ENCODE measurements around the gene FBXW12. TPM values are rescaled to one million over a fixed set of nuclear protein-coding genes. Genes with fewer than 3 reads are reported as not detected.

Gene FBXW12
- total RNA-seq, 1 donor from 2014 or later = 0.13 TPM

DNA sequence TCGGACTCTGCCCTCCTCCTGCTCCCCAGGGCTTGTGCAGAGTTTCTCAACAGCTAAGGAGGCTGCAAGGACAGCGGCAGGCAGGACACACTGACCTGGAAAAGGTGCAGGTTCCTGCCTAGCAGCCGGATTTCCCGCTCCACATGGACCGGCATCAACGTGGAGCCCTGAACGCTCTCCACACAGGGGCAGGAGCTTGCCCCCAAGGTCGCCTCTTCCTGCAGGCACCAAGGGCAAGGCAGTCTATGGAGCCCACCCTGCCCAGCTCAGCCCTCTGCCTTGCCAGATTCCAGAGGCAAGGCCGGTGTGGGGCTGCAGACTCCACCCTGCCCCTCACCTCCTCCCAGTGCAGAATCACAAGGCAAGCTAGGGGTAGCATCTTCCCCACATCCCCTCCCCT, 47.1 kb downstream of the FBXW12 start:
- no peak for DNase-seq (ENCODE audit: low read depth, low spot score)

DNA sequence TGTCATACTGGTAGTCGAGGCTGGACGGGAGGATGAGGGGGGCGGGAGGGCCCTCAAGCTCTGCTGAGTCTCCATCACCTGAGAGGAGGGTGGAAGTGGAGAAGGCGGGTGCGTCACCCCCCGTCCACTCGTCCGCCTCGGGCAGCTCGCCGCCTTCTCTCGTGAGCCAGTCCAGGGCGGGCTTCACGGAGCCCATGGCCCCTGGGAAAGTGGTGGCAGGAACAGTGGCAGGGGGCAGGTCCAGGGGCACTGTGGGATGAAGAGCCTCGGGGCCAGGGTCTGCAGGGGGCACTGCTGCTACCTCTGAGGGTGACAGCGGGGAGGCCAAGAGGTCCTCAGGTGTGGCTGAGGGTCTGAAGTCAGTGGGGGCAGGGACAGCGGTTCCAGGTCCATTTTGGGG, 47.6 kb downstream of the FBXW12 start:
- DNase-seq (ENCODE audit: low read depth, low spot score) = no peak

DNA sequence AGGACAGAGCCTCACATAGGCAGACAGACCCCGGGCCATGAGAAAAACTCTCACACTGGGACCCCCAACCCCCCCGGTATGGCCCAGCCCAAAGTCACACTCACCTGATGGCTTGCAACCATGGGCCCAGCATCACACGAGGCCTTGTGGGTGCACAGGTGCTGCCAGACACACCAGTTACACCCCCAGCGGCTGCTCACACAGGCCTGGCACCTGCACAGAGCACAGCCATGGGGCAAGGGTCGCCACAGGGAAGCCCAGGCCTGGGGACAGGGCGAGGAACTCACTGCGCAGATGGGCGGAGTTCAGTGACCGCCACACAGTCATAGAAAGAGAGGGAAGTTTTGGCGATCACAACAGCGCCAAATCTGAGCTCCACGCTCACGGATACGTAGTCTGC, 48.5 kb downstream of the FBXW12 start:
- no peak for DNase-seq (ENCODE audit: low read depth, low spot score)

DNA sequence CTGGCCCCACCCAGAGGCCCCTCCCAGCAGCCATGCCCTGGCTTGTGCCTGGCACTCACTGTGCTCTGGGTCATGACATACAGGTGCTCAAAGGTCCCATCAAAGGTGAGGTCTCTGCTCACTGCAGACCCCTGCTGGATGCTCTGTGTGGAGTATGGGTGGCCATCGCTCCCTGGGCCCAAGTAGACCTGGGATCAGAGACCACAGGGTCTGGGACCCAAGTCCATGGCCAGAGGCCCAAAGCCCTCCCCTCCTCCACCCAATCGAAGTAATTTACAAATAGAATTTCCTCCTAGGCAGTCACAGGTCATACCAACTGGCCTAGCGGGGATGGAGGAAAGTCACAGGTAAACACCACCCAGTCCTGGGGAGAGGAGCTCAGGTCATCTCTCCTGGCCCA, 50.3 kb downstream of the FBXW12 start:
- DNase-seq (ENCODE audit: low read depth, low spot score) = no peak

DNA sequence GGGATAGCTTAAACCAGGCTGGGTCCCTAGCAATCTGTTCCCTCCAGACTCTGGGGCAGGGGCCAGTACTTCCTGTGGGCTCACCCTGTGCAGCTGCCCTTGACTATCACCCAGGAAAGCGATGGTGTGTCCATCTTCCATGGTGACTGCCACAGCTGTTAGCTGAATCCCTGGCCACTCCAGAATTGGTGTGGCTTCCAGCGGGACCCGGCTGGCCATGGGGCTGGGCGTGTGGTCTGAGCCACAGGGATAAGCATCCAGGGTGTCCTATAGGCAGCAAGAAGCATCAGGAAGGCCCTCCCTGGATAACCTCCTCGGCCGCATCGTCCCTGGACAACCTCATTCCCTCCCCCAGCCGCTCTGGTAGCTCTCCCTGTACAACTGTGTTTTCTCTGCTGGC, 50.7 kb downstream of the FBXW12 start:
- no peak for DNase-seq (ENCODE audit: low read depth, low spot score)

DNA sequence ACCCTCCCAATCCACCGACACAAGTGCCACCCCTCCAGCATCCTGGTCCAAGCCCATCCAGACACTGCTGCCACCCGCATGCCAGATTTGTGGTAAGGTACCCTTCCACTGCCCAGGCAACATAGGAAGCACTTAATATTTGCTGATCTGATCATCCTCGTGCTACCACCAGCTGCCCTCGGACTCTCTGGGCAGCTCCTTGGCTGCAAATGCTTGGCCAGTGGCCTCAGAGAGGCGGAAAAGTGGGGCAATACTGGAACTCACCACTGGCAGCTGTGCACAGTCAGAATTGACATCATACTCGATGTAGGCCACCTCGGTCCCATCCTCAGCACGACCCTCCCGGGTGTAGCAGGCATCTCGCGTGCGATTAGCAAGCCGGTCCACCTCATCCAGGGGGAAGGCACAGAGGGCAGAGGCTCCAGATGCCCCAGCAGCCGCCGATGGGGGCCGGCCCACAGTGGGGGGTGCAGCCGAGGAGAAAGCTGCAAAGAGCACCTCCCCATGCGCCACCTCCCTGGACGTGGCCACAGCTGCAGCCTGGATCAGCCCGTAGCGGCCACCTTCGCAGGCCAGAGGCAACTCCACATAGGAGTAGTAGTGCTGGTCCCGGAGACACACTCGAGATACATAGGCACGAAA, 51.3 kb downstream of the FBXW12 start:
- DNase-seq (ENCODE audit: low read depth, low spot score) = no peak

DNA sequence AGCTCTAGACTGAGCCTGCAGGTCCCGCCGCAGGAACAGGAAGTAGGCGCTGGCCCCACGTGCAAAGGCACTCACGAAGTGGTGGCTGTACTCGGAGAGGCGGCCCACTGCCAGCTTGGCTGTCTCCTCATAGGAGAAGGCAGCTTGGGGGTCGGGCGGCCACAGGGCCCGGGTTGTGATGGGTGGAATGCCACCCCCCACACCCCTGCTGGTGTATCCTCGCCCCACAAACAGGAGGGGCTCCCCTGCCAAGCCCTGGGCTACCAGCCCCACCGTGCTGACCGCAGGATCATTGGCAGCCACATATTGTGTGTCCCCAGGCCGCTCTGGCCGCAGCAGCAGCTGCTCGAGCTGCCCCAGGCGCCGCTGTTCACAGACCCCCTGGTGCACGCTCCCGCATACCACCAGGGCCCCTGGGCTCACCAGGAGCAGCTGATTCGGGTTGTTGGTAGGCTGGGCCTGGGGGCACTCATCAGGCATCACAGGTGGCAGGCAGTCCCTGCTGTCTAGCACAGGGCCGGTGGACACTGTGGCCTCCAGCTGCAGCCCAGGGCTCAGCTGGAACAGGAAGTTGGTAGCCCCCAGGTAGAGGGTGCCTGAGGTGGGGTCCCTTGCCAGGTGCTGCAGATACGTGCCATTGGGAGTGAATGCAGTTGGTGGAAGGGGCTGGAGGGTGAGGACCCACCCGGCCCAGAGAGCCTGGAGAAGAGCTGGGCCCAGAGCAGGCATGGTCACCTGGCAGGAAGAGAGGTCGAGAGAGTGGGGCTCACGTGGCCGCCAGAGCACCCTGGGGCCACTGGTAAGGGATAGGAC, 52.1 kb downstream of the FBXW12 start:
- DNase-seq (ENCODE audit: low read depth, low spot score) = no peak

DNA sequence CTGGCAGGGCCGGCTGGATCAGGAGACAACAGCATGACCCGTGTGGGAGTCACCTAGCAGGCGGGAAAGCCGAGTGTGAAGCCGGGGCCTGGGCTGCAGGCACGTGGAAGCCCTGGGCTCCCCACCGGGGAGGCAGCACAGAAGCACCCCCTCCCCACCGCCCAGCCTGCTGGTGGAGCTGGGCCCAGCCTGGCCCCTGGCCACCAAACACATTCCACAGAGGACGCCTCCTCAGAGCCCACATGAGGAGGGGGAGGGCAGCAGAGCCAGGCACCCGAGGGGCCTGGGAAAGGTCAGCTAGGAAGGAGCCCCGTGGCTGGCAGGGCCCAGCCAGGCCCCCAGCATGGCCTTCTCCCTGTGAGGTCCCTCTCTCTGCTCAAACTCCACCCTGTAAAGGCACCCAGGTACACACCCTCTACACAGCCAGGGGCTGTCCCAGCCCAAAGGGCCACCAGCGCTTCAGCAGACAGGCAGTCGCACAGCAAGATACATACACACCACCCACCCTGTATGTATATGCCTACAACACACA, 53.3 kb downstream of the FBXW12 start:
- DNase-seq (ENCODE audit: low read depth, low spot score) = no peak

DNA sequence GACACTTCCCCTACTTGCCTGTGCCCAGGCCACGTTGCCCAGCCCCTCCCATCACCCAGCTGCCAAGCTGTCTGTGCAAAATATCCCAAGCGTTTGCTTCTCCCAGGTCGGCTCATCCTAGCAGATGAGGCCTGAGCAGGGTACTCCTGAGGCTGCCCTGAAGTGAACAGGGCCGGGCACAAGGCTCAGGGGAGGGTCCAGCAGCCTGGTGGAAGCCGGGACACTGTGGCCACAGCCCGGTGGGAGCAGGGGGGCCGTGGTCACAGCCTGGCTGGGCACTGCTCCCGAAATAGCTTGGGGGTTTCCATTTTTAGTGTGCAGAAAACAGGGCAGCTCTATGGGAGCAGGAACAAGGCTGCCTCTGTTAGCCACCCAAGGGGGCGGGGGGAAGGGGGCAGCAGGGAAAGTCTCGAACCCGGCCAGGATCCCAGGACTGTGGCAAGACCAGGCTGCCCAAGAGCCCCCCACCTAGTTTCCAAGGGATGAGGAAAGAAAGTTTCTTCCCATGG, 54.4 kb downstream of the FBXW12 start:
- no peak for DNase-seq (ENCODE audit: low read depth, low spot score)

DNA sequence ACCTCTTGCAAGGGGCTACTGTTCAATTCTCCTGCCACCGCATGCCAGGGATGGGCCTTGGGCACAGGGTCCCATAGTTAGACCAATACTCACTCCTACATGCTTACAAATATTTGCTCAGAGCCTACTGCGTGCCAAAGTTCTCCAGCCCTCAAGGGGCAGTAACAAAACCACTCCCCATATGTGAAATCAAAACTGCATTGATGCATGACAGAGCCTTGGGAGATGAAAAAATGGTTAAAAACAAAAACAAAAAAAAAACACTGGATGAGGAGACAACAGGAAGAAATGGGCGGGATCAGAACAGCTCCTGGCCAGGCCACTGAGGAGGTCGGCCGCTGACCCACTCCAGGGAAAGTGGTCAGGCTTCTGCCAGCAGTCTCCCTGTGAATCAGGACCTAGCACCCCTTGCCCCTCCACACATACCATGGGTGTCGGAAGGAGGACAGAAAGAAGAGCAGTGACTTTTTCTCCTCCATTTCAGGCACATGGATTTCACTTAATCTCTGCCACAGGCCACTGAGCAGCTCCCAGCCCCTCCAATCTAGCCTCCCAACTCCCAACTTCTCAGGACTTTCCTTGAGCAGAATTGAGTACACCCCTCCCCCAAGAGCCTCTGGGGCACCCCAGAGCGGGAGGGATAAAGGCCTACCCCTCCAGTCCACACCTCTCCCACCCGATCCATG, 55.1 kb downstream of the FBXW12 start:
- DNase-seq (ENCODE audit: low read depth, low spot score) = no peak

DNA sequence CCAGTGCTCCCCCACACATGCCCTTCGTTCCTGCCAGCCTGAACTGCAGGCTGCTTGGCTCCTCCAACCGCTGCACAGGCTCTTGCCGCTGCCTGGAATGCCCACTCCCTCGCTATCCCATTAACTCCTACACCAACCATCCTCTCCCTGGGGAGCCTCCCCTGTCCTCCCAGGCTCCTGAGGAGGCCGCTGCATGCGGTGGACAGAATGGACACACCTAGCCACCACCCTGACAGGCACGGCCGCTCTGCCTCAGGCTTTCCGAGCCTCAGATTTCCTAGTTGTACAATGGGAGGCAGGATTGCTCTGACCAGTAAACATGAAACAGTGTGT, 55.6 kb downstream of the FBXW12 start:
- no peak for DNase-seq (ENCODE audit: low read depth, low spot score)

DNA sequence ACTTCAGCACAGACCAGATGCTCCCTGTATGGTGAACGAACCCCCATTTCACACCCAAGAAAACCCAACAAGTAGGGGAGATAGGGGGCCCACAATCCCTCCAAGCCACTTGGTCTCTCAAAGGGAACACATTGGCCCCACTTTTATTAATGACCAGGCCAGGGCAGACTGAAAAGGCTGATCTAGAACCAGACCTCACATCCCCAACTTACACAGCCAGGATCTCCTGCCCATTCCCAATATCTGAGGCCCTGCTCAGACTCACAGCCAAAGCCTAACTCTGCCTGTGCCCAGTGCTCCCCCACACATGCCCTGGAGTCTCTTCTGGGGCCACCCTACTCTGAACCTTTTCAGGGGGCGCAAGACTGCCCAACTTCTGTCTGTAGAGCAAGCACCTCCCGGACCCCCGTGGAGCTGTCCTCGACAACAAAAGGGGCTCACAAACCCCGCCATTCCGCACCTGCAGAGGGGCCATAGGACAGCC, 56.1 kb downstream of the FBXW12 start:
- DNase-seq (ENCODE audit: low read depth, low spot score) = no peak

DNA sequence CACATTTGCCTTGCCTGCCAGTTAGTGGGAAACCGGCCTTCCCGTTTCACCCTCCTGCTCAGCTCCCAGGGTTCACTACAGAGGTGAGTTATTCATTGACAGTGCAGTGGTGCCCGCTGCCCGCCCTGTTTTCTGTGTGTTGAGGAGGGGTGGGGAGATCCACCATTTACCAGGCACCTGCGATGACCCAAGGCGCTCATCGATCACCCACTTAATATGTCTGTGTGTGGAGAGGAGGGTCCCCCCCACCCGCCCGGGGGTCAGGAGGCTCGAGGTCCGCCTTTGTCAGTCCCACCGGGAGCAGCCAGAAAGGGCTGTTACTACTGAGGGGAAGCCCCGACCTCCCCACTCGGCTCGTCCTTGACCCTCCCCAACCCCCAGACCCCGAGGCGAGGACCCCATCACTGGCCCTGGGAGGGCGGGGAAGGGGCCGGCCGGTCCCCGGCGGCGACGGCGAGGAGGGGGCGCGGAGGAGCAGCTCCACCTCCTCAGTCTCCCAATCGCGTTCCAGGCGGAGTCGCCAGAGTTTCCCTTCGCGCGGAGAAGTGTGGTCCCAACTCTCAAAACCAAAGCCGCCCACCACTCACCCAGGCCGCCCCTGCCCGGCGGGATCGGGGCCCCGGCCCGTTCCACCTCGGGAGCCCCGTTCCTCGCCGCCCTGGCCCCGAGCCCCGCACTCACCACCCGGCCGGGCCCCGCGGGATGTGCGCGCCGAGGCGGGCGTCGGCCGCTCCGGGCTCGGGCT, 56.7 kb downstream of the FBXW12 start:
- no peak for DNase-seq (ENCODE audit: low read depth, low spot score)

DNA sequence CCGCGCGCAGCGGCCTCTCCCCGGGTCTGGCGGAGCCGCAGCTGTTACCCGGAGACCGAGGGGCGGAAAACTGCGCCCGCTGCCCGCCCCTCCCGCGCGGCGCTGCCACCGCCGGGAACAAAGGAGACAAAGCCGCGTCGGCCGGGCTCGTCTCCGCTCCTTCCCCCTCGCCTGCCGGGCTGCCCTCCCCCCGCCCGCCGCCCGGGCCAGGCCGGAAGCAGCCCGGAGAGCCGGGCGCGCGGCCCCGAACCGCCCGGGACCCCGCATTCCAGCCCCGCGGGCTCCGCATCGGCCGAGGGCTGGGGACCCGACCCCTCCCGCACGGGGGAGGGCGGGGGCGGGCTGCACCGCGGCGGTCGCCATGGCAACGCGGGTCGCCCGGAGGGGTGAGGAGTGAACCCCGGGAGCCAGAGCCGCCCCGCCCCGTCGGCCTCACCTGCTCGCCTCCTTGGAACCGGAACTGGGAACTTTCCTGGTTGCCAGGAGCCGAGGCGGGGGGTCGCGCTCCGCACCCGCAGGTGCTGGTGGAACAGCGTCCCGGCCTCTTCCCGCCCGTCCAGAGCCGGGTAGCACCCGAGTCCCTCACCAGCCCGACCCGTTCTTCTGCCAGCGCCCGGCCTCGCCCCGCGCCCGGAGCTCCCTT, 57.4 kb downstream of the FBXW12 start:
- no peak for DNase-seq (ENCODE audit: low read depth, low spot score)

DNA sequence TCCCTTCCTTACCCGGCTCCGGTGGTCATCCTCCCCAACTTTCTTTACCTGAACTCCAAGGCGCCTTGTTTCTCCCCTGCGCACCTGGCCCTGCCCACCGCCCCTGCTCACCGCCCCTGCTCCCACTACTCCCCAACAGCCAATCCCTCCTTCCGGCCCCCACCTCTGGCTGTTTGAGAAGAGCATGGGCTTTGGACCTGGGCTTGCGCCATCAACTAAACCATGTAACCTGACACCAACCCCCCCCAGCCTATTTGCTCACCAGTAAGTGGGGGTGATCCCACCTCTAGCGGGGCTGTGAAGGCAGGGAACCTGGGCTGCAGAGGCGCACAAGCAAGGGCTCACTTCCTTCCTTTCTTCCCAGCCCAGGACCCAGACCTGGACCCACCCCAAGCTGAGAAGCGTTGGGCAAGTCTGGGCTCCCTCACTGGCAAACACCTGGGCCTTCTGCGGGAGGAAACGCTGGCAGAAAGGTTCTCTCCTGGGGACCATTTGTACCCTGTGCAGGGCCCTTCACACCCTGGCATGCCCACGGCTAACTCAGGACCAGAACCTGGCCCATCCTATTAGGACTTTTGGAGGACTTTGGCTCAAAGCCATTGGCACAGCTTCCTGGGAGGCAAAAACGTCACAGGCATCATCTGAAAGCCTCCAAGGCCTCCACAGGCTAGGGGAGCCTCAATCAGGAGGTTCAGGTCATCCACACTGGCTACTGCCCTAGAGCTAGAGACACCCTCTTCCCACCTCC, 58.1 kb downstream of the FBXW12 start, which contains the start of gene PLXNB1:
PLXNB1 (minus strand) TSS at position 127 of the 748 bp plus-strand sequence. CDS start 5,475 bp downstream, outside the sequence.
- no peak for DNase-seq (ENCODE audit: low read depth, low spot score)

DNA sequence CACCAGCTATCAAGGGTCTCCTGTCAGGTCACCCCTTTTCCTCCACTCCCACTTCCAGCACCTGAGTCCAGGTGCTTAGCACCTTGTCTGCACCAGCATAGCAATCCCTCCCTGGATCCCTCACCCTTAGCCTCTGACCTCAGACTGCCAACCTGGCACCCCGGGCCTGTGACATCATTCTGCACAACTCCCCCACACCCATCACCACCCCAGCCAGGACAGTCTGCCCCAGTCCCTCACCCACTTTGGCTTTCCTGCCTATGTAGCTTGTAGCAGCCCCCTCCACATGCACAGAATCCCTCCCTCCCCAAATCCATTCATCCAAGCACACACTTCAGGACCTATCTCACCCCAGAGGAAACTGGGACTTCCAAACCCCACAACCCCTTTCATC, 58.7 kb downstream of the FBXW12 start:
- no peak for DNase-seq (ENCODE audit: low read depth, low spot score)

DNA sequence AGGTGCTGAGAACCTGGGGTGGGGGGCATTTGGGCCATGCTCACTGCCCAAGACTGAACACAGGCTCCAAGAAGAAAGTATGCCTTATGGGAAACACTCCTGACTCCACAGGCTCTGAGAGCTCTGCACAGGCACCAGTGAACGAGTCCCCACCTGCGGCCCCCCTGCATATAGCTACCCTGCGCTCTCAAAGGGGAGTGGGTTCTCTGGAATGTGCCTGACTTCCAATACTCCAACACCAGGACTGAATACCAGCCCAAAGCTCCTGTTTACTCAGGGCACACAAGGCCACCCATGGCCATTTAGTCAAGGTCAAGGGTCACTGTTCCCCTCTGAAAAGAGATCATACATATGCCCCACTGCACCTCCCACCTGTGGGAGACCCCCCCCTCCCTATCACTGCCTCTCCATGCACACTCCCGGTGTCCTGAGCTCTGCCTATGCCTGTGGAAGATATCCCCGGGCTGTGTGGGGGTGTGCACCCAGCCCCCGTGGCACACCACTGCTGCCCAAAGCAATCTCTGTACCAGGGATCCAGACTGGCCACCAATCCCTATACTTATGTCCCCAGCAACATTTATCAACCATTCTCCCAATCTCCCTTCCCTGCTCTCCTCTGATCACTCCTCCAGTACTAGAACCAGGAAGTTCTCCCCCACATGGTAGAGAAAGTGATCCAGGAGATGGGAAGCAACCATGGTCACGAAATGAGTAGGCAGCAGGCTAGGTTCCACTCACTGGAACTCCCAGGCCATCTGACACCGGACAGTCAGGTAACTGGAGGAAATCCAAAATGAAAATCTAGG, 59.4 kb downstream of the FBXW12 start:
- no peak for DNase-seq (ENCODE audit: low read depth, low spot score)

DNA sequence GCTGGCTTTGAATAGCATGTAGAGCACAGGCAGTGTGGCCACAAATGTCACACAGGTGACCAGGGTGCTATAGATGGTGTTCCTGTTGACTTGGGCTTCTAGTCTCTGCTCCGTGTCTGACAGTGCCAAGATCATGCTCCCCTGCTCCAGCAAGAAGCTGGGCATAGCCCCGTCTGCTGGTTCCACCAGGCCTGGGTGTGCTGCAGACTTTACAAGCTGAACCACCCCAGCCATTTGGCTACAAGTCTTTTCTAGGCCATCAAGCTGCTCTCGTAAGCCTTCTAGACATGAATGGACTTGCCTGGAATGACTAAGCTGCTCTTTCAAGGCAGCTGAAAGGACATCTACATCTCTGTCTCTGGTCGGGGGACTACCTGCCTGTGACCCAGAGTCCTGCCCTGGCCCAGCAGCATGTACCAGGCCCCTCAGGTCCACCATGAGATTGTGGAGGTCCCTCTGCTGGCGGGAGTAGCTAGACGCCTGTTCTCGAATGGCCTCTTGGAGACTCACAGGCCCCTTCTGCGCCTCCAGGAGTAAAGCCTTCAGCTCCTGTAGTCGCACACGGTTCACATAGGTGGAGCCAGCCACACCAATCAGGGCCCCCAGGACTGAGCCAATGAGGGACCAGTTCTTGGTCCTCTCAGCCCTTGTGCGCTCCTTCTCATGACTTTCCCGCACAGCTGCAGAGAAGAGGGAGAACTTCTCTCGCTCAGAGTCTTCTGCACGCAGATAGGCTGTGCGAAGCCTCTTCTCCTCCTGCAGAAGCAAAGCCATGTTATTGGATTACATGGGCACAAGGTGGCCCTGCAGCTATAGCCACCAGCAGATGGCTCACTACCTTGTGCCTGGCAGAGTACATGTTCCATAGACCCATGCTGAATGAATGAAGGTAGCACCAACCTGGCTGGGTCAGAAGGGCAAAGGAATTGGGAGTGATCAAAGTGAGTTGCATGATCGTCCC, 60.7 kb downstream of the FBXW12 start:
- DNase-seq (ENCODE audit: low read depth, low spot score) = no peak

All from pulmonary artery endothelial cell (primary cell).